GM12878 (cell line): Measurements from ENCODE around the gene FCGR3A. TPM values are rescaled to one million over a fixed set of nuclear protein-coding genes. Genes with fewer than 3 reads are reported as not detected.

Experiments
- BCLAF1 ChIP-seq: fragments of 450-650 bp; IDR thresholded peaks from 2 replicates; pipeline ENCODE4 v1.6.1; 2017; ENCODE audit warnings: antibody characterized with exemption, mild to moderate bottlenecking, moderate library complexity
- BHLHE40 ChIP-seq, 2 experiments: fragments of 450-650 bp in 1 of 2; IDR thresholded peaks; 2 replicates each; pipeline ENCODE4 v1.6.1; 2011 to 2017; ENCODE audit warnings: low read depth in 2 of 2, borderline replicate concordance in 1 of 2, improper control_type of control experiment in 1 of 2, low read length in 1 of 2, mild to moderate bottlenecking in 1 of 2
- CHD1 ChIP-seq: IDR thresholded peaks from 2 replicates; pipeline ENCODE4 v1.6.1; 2012; ENCODE audit warnings: low read depth, low read length, improper control_type of control experiment
- CHD2 ChIP-seq: IDR thresholded peaks from 2 replicates; pipeline ENCODE4 v1.6.1; 2011; ENCODE audit warnings: low read depth, low read length, improper control_type of control experiment, borderline replicate concordance
- JUND ChIP-seq: IDR thresholded peaks from 2 replicates; pipeline ENCODE4 v1.6.1; 2012; ENCODE audit warnings: low read depth, mild to moderate bottlenecking, low read length, improper control_type of control experiment, moderate library complexity
- MEF2B ChIP-seq: fragments of 450-650 bp; IDR thresholded peaks from 2 replicates; pipeline ENCODE4 v1.6.1; 2018; ENCODE audit warnings: mild to moderate bottlenecking, moderate library complexity; ENCODE audit not compliant: partially characterized antibody, poor library complexity, severe bottlenecking
- MXI1 ChIP-seq: fragments of 150-350 bp; IDR thresholded peaks from 2 replicates; pipeline ENCODE4 v1.6.1; 2011; ENCODE audit warnings: low read depth, mild to moderate bottlenecking, inconsistent platforms, low read length, improper control_type of control experiment
- POLR2AphosphoS2 ChIP-seq: IDR thresholded peaks from 2 replicates; pipeline ENCODE4 v1.6.1; 2011; ENCODE audit warnings: low read depth, mild to moderate bottlenecking, low read length, improper control_type of control experiment, moderate library complexity
- RAD21 ChIP-seq: IDR thresholded peaks from 2 replicates; pipeline ENCODE4 v1.6.1; 2011; ENCODE audit warnings: mild to moderate bottlenecking, low read depth, low read length, moderate library complexity; ENCODE audit not compliant: insufficient read depth
- RUNX3 ChIP-seq: IDR thresholded peaks from 2 replicates; pipeline ENCODE4 v1.6.1; 2012; ENCODE audit warnings: low read length, inconsistent platforms
- WRNIP1 ChIP-seq: IDR thresholded peaks from 2 replicates; pipeline ENCODE4 v1.6.1; 2011; ENCODE audit warnings: low read depth, low read length, improper control_type of control experiment, borderline replicate concordance
- ZNF622 ChIP-seq: fragments of 450-650 bp; IDR thresholded peaks from 2 replicates; pipeline ENCODE4 v1.6.1; 2017; ENCODE audit warnings: mild to moderate bottlenecking, inconsistent platforms
- polyA plus RNA-seq, 11 experiments: library from polyadenylated mRNA; depleted of rRNA in 4 of 11; unstranded in 6 of 11; stranded (reverse) in 5 of 11; fragments of >200 nt; fragmentation: Nextera tagmentation in 4 of 11; fragmentation: Illumina TruSeq in 1 of 11; extraction: Ambion mirVana in 4 of 11; extraction: Trizol in 1 of 11; gene quantifications; 1 replicate in 1 of 11; 2 replicates in 10 of 11; pipeline versions ENCODE4 v1.2.1 to v1.2.3, GENCODE V29; 2011 to 2016; ENCODE audit warnings: inconsistent platforms in 2 of 11, missing spikeins in 2 of 11, low read depth in 1 of 11
- total RNA-seq, 4 experiments: library from RNA; depleted of rRNA in 3 of 4; stranded (reverse); fragments of >200 nt in 3 of 4; fragmentation: Illumina TruSeq in 1 of 4; extraction: Trizol in 1 of 4; gene quantifications; 2 replicates each; pipeline versions ENCODE4 v1.2.1 to v1.2.3, GENCODE V29; 2013 to 2021

The FCGR3A gene
- total and polyA plus RNA-seq, 10 of the 15 experiments (the other 5 are each of a cell fraction or from before 2014, with no cell fraction given), result 0.09 to 0.10 TPM; not detected in 8

- TF ChIP-seq BCLAF1 (no peak), CHD1 (no peak), CHD2 (no peak), MEF2B (no peak), BHLHE40 (IDR thresholded peaks at IDR 0.05; ENCODE audit: borderline replicate concordance in 1 of 2, low read depth in 2 of 2, low read length in 1 of 2) (no peak), ZNF622 (no peak), RUNX3 (peak; percentile 53; the same call in 1 of the 2 replicates), POLR2AphosphoS2 (no peak), JUND (no peak), WRNIP1 (no peak), RAD21 (no peak), MXI1 (no peak)
Observed at GRCh38 chr1:161494091-161494735, 55.4 kb downstream of the FCGR3A start (continued).
